GM06990 (cell line): Measurements from ENCODE around the gene CALD1.

Source experiments
- DNase-seq: peaks from one replicate; pipeline ENCODE4 v3.0.0-alpha.2; 2011; ENCODE audit not compliant: insufficient read length; ENCODE audit errors: extremely low read depth
- H3K27me3 ChIP-seq: replicated peaks from 2 replicates; pipeline ENCODE4 v1.6.0; 2011; ENCODE audit warnings: low read length; ENCODE audit not compliant: control insufficient read depth, insufficient read depth
- H3K36me3 ChIP-seq: 2 replicates; pipeline ENCODE4 v1.5.1; 2011; ENCODE audit warnings: low read length; ENCODE audit not compliant: control insufficient read depth, insufficient read depth
- H3K4me3 ChIP-seq: replicated peaks from 2 replicates; pipeline ENCODE4 v1.5.1; 2011; ENCODE audit warnings: low read depth, mild to moderate bottlenecking, control low read depth, low read length
- CTCF ChIP-seq: IDR thresholded peaks from 2 replicates; pipeline ENCODE4 v1.5.1; 2011; ENCODE audit warnings: low read length, control low read depth, mild to moderate bottlenecking, inconsistent platforms; ENCODE audit not compliant: insufficient read depth, poor library complexity, severe bottlenecking

CALD1 gene

GRCh38 chr7:134784251-134785049 is 5.0 kb downstream of the CALD1 start:
- H3K36me3 ChIP-seq: no peaks in the 10 kb centered on the region
- no peak for TF ChIP-seq CTCF
- H3K27me3 ChIP-seq: no peaks in the 10 kb centered on the region
- no peak for DNase-seq
- no peak overlapping the region for H3K4me3 ChIP-seq

GRCh38 chr7:134785842-134786241 is 6.4 kb downstream of the CALD1 start:
- peaks cover 2% of the 10 kb centered on the region for H3K27me3 ChIP-seq
- DNase-seq: no peak
- H3K4me3 ChIP-seq: no peak overlapping the region
- H3K36me3 ChIP-seq: no peaks in the 10 kb centered on the region
- no peak for TF ChIP-seq CTCF

- no peak for TF ChIP-seq CTCF
- no peak for DNase-seq
- no peaks in the 10 kb centered on the region for H3K36me3 ChIP-seq
- H3K4me3 ChIP-seq: no peak overlapping the region
- peaks cover 2% of the 10 kb centered on the region for H3K27me3 ChIP-seq
Measured at GRCh38 chr7:134787064-134787463, 7.6 kb downstream of the CALD1 start.

- Histone ChIP-seq H3K36me3 (no peaks in the 10 kb centered on the region), H3K4me3 (no peak overlapping the region), H3K27me3 (peaks cover 2% of the 10 kb centered on the region)
- DNase-seq: no peak
- TF ChIP-seq CTCF: no peak
Measured at GRCh38 chr7:134787720-134788119, 8.3 kb downstream of the CALD1 start.

GRCh38 chr7:134788191-134788590 is 8.8 kb downstream of the CALD1 start:
- no peak for TF ChIP-seq CTCF
- Histone ChIP-seq H3K27me3 (peaks cover 2% of the 10 kb centered on the region), H3K36me3 (no peaks in the 10 kb centered on the region), H3K4me3 (no peak overlapping the region)
- DNase-seq: no peak
